Measurements from ENCODE around the gene PDILT.

The PDILT gene

DNA sequence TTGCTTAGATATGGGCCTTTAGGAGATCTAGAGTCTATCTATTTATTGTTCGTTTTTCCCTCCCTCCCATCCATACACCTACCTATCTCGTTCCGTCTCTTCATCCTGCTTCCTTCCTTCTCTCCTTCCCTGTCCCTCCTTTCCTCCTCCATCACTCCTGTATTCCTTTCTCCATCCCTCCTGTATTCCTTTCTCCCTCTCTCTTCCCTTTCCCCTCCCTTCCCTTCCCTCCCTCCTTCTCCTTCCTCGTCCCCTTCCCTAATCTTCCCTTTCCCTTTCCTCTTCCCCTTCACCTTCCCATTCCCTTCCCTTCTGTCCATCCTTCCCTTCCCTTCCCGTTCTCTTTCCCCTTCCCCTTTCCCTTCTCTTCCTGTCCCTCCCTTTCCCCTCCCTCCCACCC lies 87.8 kb downstream of the PDILT start:
- H3K9me2 ChIP-seq (ENCODE audit: low read depth, low read length): no peaks in the 10 kb centered on the region
- H2AFZ ChIP-seq (ENCODE audit: low read length): no peak overlapping the region
- H4K20me1 ChIP-seq (ENCODE audit: insufficient read depth, low read length): no peaks in the 10 kb centered on the region
- H3K9me3 ChIP-seq (ENCODE audit: low read length): no peaks in the 10 kb centered on the region
- no peaks in the 10 kb centered on the region for H3K36me3 ChIP-seq (ENCODE audit: insufficient read depth, low read length)
- H3F3A ChIP-seq (ENCODE audit: insufficient read depth, low read length): no peaks in the 10 kb centered on the region
- TF ChIP-seq, protein P1, sequence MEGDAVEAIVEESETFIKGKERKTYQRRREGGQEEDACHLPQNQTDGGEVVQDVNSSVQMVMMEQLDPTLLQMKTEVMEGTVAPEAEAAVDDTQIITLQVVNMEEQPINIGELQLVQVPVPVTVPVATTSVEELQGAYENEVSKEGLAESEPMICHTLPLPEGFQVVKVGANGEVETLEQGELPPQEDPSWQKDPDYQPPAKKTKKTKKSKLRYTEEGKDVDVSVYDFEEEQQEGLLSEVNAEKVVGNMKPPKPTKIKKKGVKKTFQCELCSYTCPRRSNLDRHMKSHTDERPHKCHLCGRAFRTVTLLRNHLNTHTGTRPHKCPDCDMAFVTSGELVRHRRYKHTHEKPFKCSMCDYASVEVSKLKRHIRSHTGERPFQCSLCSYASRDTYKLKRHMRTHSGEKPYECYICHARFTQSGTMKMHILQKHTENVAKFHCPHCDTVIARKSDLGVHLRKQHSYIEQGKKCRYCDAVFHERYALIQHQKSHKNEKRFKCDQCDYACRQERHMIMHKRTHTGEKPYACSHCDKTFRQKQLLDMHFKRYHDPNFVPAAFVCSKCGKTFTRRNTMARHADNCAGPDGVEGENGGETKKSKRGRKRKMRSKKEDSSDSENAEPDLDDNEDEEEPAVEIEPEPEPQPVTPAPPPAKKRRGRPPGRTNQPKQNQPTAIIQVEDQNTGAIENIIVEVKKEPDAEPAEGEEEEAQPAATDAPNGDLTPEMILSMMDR (IDR thresholded peaks at IDR 0.05; ENCODE audit: low read length): no peak
- no peak overlapping the region for H3K9ac ChIP-seq (ENCODE audit: low read length)
- H3K27me3 ChIP-seq (ENCODE audit: insufficient read depth, low read length): no peaks in the 10 kb centered on the region
- no peaks in the 10 kb centered on the region for H3K4me1 ChIP-seq (ENCODE audit: insufficient read depth, low read length, severe bottlenecking)
- H3K79me2 ChIP-seq (ENCODE audit: insufficient read depth, low read length): no peaks in the 10 kb centered on the region
- H3K4me3 ChIP-seq (ENCODE audit: low read depth, low read length, poor library complexity, severe bottlenecking): no peak overlapping the region
- no peak overlapping the region for H3K27ac ChIP-seq (ENCODE audit: low read depth, low read length, poor library complexity, severe bottlenecking)
- H3K4me2 ChIP-seq (ENCODE audit: low read length): no peak overlapping the region

DNA sequence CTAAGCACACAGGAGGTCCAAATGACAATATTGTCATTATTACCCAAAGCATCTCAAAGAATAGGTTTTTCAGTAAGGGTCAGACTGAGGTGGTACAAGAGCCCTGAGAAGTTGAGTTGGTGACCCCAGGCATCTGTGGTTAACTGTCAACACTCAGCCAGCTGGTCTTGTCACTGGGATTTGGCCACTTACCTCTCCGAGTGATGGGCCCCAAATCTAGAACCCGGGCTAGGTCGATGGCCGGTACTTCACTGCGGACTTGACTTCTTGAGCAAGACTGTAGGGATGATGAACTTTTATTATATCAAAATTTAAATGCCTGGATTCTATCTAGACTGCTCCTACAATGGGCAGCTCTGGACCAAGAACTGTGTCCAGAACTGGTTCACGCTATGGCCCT lies 88.8 kb downstream of the PDILT start:
- Histone ChIP-seq H3K27me3 (ENCODE audit: insufficient read depth, low read length) (no peaks in the 10 kb centered on the region), H3K27ac (ENCODE audit: low read depth, low read length, poor library complexity, severe bottlenecking) (no peak overlapping the region), H4K20me1 (ENCODE audit: insufficient read depth, low read length) (no peaks in the 10 kb centered on the region), H3K9me3 (ENCODE audit: low read length) (no peaks in the 10 kb centered on the region), H3K4me3 (ENCODE audit: low read depth, low read length, poor library complexity, severe bottlenecking) (no peak overlapping the region), H3K79me2 (ENCODE audit: insufficient read depth, low read length) (no peaks in the 10 kb centered on the region), H3F3A (ENCODE audit: insufficient read depth, low read length) (no peaks in the 10 kb centered on the region), H3K9me2 (ENCODE audit: low read depth, low read length) (no peaks in the 10 kb centered on the region), H3K9ac (ENCODE audit: low read length) (no peak overlapping the region), H3K36me3 (ENCODE audit: insufficient read depth, low read length) (no peaks in the 10 kb centered on the region), H3K4me1 (ENCODE audit: insufficient read depth, low read length, severe bottlenecking) (no peaks in the 10 kb centered on the region), H2AFZ (ENCODE audit: low read length) (no peak overlapping the region), H3K4me2 (ENCODE audit: low read length) (no peak overlapping the region)
- TF ChIP-seq, protein P1 (IDR thresholded peaks at IDR 0.05; ENCODE audit: low read length): no peak
- no peak for TF ChIP-seq EZH2 (IDR thresholded peaks at IDR 0.05; ENCODE audit: borderline replicate concordance, low read length)

DNA sequence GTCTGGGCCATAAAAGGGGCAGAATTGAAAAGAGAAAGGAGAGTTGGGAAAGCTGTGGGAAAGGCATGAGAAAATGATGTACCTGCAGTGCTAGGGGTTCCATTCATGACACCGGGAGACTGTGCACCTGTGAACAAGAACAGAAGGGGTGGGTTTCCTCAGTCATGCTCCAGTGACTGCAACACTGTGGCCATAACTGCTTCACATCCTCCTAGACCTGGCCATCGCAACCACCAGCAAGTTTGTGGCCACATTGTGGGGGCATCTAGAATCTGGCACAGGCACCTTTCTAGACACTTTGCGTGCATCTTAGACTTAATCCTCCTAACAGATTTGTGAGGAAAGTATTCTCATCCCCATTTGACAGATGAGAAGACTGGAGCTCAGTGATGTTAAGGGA lies 90.0 kb downstream of the PDILT start:
- no peak overlapping the region for H3K27ac ChIP-seq (ENCODE audit: low read depth, low read length, poor library complexity, severe bottlenecking)
- no peaks in the 10 kb centered on the region for H3K79me2 ChIP-seq (ENCODE audit: insufficient read depth, low read length)
- TF ChIP-seq EZH2 (IDR thresholded peaks at IDR 0.05; ENCODE audit: borderline replicate concordance, low read length): no peak
- TF ChIP-seq, protein P1 (IDR thresholded peaks at IDR 0.05; ENCODE audit: low read length): no peak
- no peaks in the 10 kb centered on the region for H3F3A ChIP-seq (ENCODE audit: insufficient read depth, low read length)
- H3K27me3 ChIP-seq (ENCODE audit: insufficient read depth, low read length): no peaks in the 10 kb centered on the region
- no peak overlapping the region for H3K9ac ChIP-seq (ENCODE audit: low read length)
- H3K4me3 ChIP-seq (ENCODE audit: low read depth, low read length, poor library complexity, severe bottlenecking): no peak overlapping the region
- H3K9me3 ChIP-seq (ENCODE audit: low read length): no peaks in the 10 kb centered on the region
- H2AFZ ChIP-seq (ENCODE audit: low read length): no peak overlapping the region
- no peaks in the 10 kb centered on the region for H4K20me1 ChIP-seq (ENCODE audit: insufficient read depth, low read length)
- no peaks in the 10 kb centered on the region for H3K4me1 ChIP-seq (ENCODE audit: insufficient read depth, low read length, severe bottlenecking)
- H3K4me2 ChIP-seq (ENCODE audit: low read length): no peak overlapping the region
- no peaks in the 10 kb centered on the region for H3K36me3 ChIP-seq (ENCODE audit: insufficient read depth, low read length)
- no peaks in the 10 kb centered on the region for H3K9me2 ChIP-seq (ENCODE audit: low read depth, low read length)

All from OCI-LY1 (cell line).